SKM-1 treated with dmso at 0.1 percent for 144 hours (cell line): Measurements from ENCODE around the gene RAB22A.

Experiments
- DNase-seq: peaks from one replicate; lab custom pipeline; 2025; ENCODE audit not compliant: unreplicated experiment; lab: John Stamatoyannopoulos, UW

RAB22A gene

GRCh38 chr20:58300321-58300720, 9.2 kb upstream of the RAB22A start:
- DNase-seq, result no peak

DNA sequence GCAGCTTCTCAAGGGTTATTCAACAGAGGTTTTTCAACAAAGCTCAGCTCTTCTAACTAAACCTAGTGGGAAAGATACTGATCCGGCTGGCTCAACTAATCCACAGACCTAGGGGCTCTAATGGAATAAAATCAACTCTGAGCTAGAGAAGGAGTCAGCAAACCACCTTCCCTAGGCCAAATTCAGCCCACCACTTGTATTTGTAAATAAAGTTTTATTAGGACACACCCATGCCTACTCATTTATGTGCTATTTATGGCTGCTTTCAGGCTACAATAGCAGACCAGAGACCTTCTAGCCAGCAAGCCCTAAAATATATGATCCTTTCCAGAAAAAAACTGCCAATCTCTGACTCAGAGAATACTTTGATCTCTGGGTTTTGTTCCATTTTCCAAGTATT, 6.0 kb upstream of the RAB22A start:
- no peak for DNase-seq

DNA sequence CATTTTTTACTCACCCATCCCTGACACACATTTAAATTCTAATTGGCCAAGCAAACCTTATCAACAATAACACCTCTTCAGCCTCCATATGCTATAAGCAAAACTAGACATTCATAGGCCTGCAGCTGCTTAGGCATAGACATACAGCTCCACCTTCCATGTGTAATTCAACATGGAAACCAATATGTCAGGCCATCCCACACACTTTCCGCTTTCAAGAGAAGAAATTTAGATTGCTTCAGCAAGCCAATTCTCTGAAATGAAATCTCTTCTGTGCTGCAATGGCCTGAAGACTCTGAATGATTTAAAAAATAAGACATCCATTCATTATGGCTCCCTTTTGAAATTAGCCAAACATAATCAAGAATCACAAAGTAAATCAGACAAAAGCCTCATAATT, 4.5 kb upstream of the RAB22A start:
- DNase-seq, result no peak

- DNase-seq, result peak; percentile 78
Observed at GRCh38 chr20:58306421-58307261, 2.9 kb upstream of the RAB22A start.

GRCh38 chr20:58307270-58307669, 2.2 kb upstream of the RAB22A start:
- DNase-seq, result no peak

GRCh38 chr20:58308290-58308679, 1.2 kb upstream of the RAB22A start:
- no peak for DNase-seq

DNA sequence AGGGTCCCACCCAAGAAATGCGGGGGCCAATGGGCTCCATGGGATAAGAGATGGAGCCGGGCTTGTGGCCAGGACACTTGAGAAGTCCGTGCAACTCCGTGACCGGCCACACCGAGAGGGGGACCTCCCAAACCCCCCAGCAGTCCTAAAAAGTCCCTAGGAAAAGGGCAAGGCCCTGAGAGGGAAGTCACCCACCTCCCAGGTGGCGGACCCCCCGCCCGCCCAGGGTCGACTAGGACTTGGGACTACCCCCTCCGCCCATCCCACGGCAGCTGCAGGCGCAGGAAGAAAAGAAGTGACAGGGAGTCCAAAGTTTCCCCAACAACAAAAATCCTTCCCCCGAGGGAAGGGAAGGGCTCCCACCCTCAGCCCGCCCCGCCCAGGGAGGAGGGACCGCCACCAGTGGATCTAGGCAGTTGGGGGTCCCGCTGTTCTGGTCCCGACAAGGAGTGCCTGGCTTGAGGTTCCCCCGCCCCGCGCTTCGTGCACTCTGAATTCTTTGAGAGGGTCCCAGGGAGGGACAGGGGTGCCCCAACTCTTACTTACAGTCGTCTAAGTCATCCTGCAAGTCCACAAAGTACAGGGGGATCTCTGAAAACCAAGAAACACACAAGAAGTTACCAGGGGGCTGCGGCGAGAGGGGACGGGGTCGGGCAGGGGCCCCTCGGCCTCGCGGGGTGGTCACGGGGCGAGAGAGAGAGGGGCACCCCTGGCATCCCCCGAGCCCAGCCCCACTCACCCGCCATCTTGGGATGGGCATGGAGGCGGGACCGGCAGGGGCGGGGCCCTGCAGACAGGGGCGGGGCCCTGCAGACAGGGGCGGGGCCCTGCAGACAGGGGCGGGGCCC, 611 bp upstream of the RAB22A start:
- DNase-seq, result no peak

GRCh38 chr20:58310291-58310782, 822 bp downstream of the RAB22A start:
- DNase-seq, result no peak

- DNase-seq, result no peak
Observed at GRCh38 chr20:58312836-58313235, 3.3 kb downstream of the RAB22A start.

GRCh38 chr20:58313396-58313795, 3.9 kb downstream of the RAB22A start:
- DNase-seq, result no peak

GRCh38 chr20:58321205-58321604, 11.7 kb downstream of the RAB22A start:
- no peak for DNase-seq

- DNase-seq, result no peak
Observed at GRCh38 chr20:58322083-58322482, 12.6 kb downstream of the RAB22A start.

GRCh38 chr20:58325912-58326311, 16.4 kb downstream of the RAB22A start:
- DNase-seq, result no peak

DNA sequence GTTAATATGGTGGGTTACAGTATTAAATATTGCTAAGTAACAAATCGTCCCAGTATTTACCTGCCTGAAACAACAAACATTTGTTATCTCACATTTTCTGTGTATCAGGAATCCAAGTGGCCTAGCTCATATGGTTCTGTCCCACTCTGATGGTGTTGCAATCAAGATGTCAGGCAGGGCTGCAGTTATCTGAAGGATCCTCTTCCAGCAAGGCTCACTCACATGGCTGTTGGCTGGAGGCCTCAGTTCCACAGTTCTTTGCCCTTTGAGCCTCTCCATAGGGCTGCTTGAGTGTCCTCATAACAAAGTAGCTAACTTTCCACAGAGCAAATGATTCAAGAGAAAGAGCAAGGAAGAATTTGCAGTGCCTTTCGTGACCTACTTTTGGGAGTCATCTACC, 17.7 kb downstream of the RAB22A start:
- DNase-seq, result no peak

GRCh38 chr20:58328836-58329235, 19.3 kb downstream of the RAB22A start:
- no peak for DNase-seq

DNA sequence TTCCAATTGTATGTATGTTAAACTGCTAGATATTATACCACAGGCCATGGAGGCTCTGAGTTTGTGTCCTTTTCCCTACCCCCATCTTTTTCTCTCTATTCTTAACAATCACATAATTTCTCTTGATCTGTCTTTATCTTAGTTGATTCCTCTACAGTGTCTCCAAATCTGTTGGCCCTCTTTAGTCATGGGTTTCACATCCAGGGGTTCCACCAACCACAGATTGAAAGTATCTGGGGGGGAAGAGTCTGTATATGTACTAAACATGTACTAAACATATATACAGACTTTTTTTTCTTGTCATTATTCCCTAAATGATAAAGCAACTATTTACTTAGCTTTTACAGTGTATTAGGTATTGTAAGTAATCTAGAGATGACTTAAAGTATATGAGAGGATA, 20.2 kb downstream of the RAB22A start:
- DNase-seq, result no peak

- DNase-seq, result no peak
Observed at GRCh38 chr20:58330249-58330648, 20.7 kb downstream of the RAB22A start.

GRCh38 chr20:58330687-58331086, 21.2 kb downstream of the RAB22A start:
- DNase-seq, result no peak

- DNase-seq, result no peak
Observed at GRCh38 chr20:58331961-58332551, 22.5 kb downstream of the RAB22A start.

DNA sequence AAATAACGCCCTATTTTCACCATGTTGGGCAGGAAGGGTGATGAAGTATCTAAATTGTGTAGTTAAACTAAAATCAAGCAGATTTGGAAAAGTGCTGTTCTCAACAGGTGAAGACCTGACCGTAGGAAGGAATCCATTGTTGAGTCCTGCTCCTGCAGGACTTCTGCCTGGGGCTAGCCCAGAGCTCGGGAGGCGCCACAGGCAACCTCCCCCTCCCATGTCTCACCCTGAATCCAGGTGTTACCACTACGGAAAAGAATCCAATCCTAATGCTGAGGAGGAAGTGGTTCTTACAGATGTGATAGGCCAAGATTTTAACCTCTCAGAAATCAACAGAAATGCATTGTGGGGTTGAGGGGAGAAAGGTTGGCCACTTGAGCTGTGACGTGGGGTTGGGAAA, 30.2 kb downstream of the RAB22A start:
- DNase-seq, result no peak

DNA sequence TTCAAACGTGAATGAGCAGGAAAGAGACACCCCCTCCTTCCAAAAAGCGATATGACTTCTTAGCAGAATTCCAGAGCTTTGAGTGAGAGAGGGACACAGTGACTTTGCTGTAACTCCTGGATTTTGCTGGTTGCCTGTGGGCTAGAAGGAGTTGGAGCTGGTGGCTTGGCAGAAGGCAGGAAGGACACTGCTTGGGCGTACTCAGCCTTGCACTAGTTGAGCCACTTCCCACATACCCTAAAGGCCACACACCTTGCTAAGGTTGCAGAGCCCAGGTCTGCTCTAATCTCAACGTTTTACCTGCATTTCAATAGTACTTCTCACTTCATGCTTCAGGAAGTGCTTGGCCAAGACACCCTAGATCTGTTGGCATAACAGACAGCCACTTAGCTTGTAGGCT, 30.6 kb downstream of the RAB22A start:
- DNase-seq, result no peak

GRCh38 chr20:58340853-58341252, 31.3 kb downstream of the RAB22A start:
- no peak for DNase-seq
